AG04449 (cell line): Measurements from ENCODE around the gene PILRA.
"Not testable (repeated sequence)": the region's sequence is repeated elsewhere in the genome, so short reads cannot be mapped to it uniquely, and the experiment has no call there.

Source experiments
- CTCF ChIA-PET: fragments of 350-600 bp; formaldehyde crosslinking; extraction: SDS; loops from one replicate; lab custom pipeline; 2021; ENCODE audit warnings: antibody characterized with exemption; lab: Yijun Ruan, JAX
- POLR2A ChIA-PET: fragments of 400-600, 350-600 bp; formaldehyde crosslinking; extraction: SDS; loops from one replicate; lab custom pipeline; 2020; ENCODE audit warnings: antibody characterized with exemption, inconsistent platforms; lab: Yijun Ruan, JAX
- DNase-seq: peaks from one replicate; pipeline ENCODE4 v3.0.0-alpha.2; 2010; ENCODE audit warnings: low read depth, low spot score
- H3K4me3 ChIP-seq: 2 replicates; pipeline ENCODE4 v1.5.1; 2011; ENCODE audit warnings: low read depth, mild to moderate bottlenecking, control low read depth, low read length
- CTCF ChIP-seq: IDR thresholded peaks from one replicate; pipeline ENCODE4 v1.5.1; 2011; ENCODE audit warnings: mild to moderate bottlenecking, moderate library complexity, low read length, control low read depth, inconsistent platforms; ENCODE audit not compliant: insufficient read depth; ENCODE audit errors: missing control alignments

PILRA gene

GRCh38 chr7:100443096-100443840, 70.0 kb downstream of the PILRA start:
- POLR2A ChIA-PET: interaction anchor here (3.8 kb wide), 1 partner anchor 14 kb away, joined by 19 read pairs; the partner anchor contains the start of genes MEPCE and ZCWPW1

GRCh38 chr7:100444311-100445278, 71.3 kb downstream of the PILRA start:
- ChIA-PET CTCF (interaction anchor here (0.6 to 4.1 kb wide), 10 partner anchors 9 to 120 kb away, joined by 3 to 22 read pairs (median 6); no protein-coding TSS in a partner anchor), POLR2A (interaction anchor here (1.1 to 3.8 kb wide), 2 partner anchors 15 to 20 kb away, joined by 4 to 19 read pairs; partner anchors contain the start of genes MEPCE and ZCWPW1)
- TF ChIP-seq CTCF: no peak
- no peak overlapping the region for H3K4me3 ChIP-seq
- no peak for DNase-seq

More at GRCh38 chr7:100443096-100443840, 70.0 kb downstream of the PILRA start:
- H3K4me3 ChIP-seq: no peak overlapping the region
- no peak for TF ChIP-seq CTCF
- no peak for DNase-seq
- CTCF ChIA-PET: interaction anchor here (1.2 to 4.1 kb wide), 4 partner anchors 12 to 121 kb away, joined by 3 to 22 read pairs (median 10); no protein-coding TSS in a partner anchor

- DNase-seq: no peak
- H3K4me3 ChIP-seq: no peak overlapping the region
- ChIA-PET CTCF (interaction anchor here (1.2 to 4.1 kb wide), 4 partner anchors 9 to 114 kb away, joined by 4 to 22 read pairs (median 14); no protein-coding TSS in a partner anchor), POLR2A (interaction anchor here (3.8 kb wide), 1 partner anchor 17 kb away, joined by 19 read pairs; the partner anchor contains the start of genes MEPCE and ZCWPW1)
- TF ChIP-seq CTCF: no peak
Observed at GRCh38 chr7:100446040-100446439, 72.8 kb downstream of the PILRA start.

GRCh38 chr7:100447363-100447762, 74.1 kb downstream of the PILRA start:
- H3K4me3 ChIP-seq, POLR2A ChIA-PET, DNase-seq: not testable (repeated sequence)
- CTCF ChIA-PET: interaction anchor here (0.8 to 4.1 kb wide), 3 partner anchors 22 to 244 kb away, joined by 3 to 22 read pairs (median 13); no protein-coding TSS in a partner anchor

GRCh38 chr7:100449190-100449795, 76.0 kb downstream of the PILRA start:
- H3K4me3 ChIP-seq: no peak overlapping the region
- ChIA-PET CTCF (interaction anchor here (1.0 to 3.6 kb wide), 8 partner anchors 9 to 114 kb away, joined by 4 to 21 read pairs (median 11); no protein-coding TSS in a partner anchor), POLR2A (interaction anchor here (1.3 kb wide), 1 partner anchor 20 kb away, joined by 5 read pairs; the partner anchor contains the start of gene MEPCE)
- no peak for TF ChIP-seq CTCF
- DNase-seq: no peak
